ENCODE measurements around the gene UQCC2. TPM values are rescaled to one million over a fixed set of nuclear protein-coding genes. Genes with fewer than 3 reads are reported as not detected.

UQCC2 gene
- total and polyA plus RNA-seq, 8 donors: 54.4 to 83.1 (median 61.0) TPM

GRCh38 chr6:33718713-33719112, 7.2 kb upstream of the UQCC2 start:
- intact Hi-C loops (cut with DNase I): no loop called here
- H3K36me3 ChIP-seq: no peaks in the 10 kb centered on the region
- H3K27ac ChIP-seq: peak overlapping the region; percentile 18 to 19
- H3K27me3 ChIP-seq: peaks cover 0 to 6% of the 10 kb centered on the region in 2 donors
- no peak for DNase-seq
- H3K4me1 ChIP-seq: peaks cover 10 to 11% of the 10 kb centered on the region in 2 donors
- no peaks in the 10 kb centered on the region for H3K9me3 ChIP-seq
- no peak for ATAC-seq
- H3K4me3 ChIP-seq: no peak overlapping the region
- TF ChIP-seq CTCF (IDR thresholded peaks at IDR 0.05): no peak

- H3K36me3 ChIP-seq: no peaks in the 10 kb centered on the region
- no peaks in the 10 kb centered on the region for H3K9me3 ChIP-seq
- peaks cover 10% of the 10 kb centered on the region in 2 donors for H3K4me1 ChIP-seq
- intact Hi-C loops (cut with DNase I): no loop called here
- H3K4me3 ChIP-seq: no peak overlapping the region
- H3K27me3 ChIP-seq: peaks cover 0 to 6% of the 10 kb centered on the region in 2 donors
- H3K27ac ChIP-seq: peak overlapping the region; percentile 26 to 41
- no peak for TF ChIP-seq CTCF (IDR thresholded peaks at IDR 0.05)
- DNase-seq (peak in 2 of 4 donors; percentile 84 to 93), ATAC-seq (no peak)
Measured at GRCh38 chr6:33717934-33718455, 6.5 kb upstream of the UQCC2 start.

- TF ChIP-seq CTCF (IDR thresholded peaks at IDR 0.05): no peak
- Histone ChIP-seq H3K36me3 (no peaks in the 10 kb centered on the region), H3K4me3 (no peak overlapping the region), H3K9me3 (no peaks in the 10 kb centered on the region), H3K27ac (peak overlapping the region; percentile 13 to 41), H3K27me3 (peaks cover 0 to 3% of the 10 kb centered on the region in 2 donors), H3K4me1 (peaks cover 10 to 13% of the 10 kb centered on the region in 2 donors)
- ATAC-seq: peak; percentile 23
- DNase-seq: no peak
- intact Hi-C loops (cut with DNase I): no loop called here
Measured at GRCh38 chr6:33716890-33717632, 5.6 kb upstream of the UQCC2 start.

- intact Hi-C loops (cut with DNase I): no loop called here
- Histone ChIP-seq H3K9me3 (no peaks in the 10 kb centered on the region), H3K27ac (peak overlapping the region; percentile 6 to 13), H3K4me1 (peaks cover 10 to 14% of the 10 kb centered on the region in 2 donors), H3K36me3 (no peaks in the 10 kb centered on the region), H3K27me3 (no peaks in the 10 kb centered on the region), H3K4me3 (no peak overlapping the region)
- no peak for DNase-seq
- no peak for TF ChIP-seq CTCF (IDR thresholded peaks at IDR 0.05)
- ATAC-seq: peak; percentile 8
Measured at GRCh38 chr6:33716379-33716778, 4.9 kb upstream of the UQCC2 start.

- Histone ChIP-seq H3K4me1 (peaks cover 23 to 28% of the 10 kb centered on the region in 2 donors), H3K36me3 (no peaks in the 10 kb centered on the region), H3K9me3 (no peaks in the 10 kb centered on the region), H3K27me3 (no peaks in the 10 kb centered on the region), H3K4me3 (no peak overlapping the region), H3K27ac (no peak overlapping the region)
- intact Hi-C loops (cut with DNase I): no loop called here
- ATAC-seq (no peak), DNase-seq (no peak)
- TF ChIP-seq CTCF (IDR thresholded peaks at IDR 0.05): no peak
Measured at GRCh38 chr6:33714385-33715040, 3.0 kb upstream of the UQCC2 start.

Data from left lung (tissue), 10 donors.